ENCODE data around the gene ST6GALNAC2.

The ST6GALNAC2 gene

DNA sequence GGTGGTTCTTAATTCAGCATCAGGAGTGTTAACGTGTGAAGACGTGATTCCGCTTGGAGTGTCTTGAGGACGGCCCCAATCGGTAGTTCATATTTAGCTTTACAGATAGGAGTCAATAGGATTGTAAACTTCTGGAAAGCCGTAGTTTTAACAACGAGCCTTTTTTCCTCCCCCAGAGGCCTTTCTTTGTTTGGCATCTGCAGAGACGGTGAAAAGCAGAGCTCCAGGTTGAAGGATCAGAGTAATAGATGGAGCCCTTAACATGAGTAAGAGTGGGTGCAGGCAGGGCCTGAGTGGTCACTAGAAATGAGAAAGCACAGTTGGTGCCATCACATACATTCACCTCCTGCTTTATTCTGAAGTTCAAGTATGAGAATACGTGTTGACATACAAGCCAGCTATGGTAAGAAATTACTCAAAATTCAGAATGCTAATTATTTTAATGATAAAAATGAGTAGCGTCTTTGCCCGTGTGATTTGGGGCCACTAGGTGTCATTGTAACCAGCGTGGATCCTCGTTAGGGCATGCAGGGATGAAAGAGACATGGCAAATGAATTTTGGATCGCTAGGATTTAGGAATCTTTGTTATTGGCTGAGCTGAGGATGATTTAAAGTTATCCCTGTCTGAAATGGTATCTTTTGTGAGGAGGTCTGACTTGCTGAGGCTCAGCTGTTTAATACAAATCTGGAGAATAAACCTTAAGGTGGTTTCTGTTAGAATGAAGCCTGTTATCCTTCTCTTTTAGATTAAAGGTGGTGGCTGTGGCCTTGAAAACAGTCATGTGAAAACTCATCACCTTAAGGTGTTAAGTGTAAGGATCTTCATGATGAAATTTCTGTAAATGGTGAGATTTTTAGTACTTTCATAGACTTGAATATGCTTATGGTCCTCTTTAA, 27.2 kb downstream of the ST6GALNAC2 start:
- ChIA-PET POLR2A (ENCODE audit: low non-redundant PET) (interaction anchor here (1.1 kb wide), 1 partner anchor 113 kb away, joined by 3 read pairs; no protein-coding TSS in a partner anchor), CTCF (interaction anchor here (0.6 to 3.8 kb wide), 4 partner anchors 28 to 66 kb away, joined by 3 to 14 read pairs (median 10); partner anchors contain the start of gene ST6GALNAC2)
- peak overlapping the region; percentile 94 for H3K27ac ChIP-seq
- TF ChIP-seq, protein P1, sequence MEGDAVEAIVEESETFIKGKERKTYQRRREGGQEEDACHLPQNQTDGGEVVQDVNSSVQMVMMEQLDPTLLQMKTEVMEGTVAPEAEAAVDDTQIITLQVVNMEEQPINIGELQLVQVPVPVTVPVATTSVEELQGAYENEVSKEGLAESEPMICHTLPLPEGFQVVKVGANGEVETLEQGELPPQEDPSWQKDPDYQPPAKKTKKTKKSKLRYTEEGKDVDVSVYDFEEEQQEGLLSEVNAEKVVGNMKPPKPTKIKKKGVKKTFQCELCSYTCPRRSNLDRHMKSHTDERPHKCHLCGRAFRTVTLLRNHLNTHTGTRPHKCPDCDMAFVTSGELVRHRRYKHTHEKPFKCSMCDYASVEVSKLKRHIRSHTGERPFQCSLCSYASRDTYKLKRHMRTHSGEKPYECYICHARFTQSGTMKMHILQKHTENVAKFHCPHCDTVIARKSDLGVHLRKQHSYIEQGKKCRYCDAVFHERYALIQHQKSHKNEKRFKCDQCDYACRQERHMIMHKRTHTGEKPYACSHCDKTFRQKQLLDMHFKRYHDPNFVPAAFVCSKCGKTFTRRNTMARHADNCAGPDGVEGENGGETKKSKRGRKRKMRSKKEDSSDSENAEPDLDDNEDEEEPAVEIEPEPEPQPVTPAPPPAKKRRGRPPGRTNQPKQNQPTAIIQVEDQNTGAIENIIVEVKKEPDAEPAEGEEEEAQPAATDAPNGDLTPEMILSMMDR (conservative IDR thresholded peaks at IDR 0.05; ENCODE audit: low read depth), result peak; percentile 81
- DNase-seq (ENCODE audit: low spot score), result no peak

DNA sequence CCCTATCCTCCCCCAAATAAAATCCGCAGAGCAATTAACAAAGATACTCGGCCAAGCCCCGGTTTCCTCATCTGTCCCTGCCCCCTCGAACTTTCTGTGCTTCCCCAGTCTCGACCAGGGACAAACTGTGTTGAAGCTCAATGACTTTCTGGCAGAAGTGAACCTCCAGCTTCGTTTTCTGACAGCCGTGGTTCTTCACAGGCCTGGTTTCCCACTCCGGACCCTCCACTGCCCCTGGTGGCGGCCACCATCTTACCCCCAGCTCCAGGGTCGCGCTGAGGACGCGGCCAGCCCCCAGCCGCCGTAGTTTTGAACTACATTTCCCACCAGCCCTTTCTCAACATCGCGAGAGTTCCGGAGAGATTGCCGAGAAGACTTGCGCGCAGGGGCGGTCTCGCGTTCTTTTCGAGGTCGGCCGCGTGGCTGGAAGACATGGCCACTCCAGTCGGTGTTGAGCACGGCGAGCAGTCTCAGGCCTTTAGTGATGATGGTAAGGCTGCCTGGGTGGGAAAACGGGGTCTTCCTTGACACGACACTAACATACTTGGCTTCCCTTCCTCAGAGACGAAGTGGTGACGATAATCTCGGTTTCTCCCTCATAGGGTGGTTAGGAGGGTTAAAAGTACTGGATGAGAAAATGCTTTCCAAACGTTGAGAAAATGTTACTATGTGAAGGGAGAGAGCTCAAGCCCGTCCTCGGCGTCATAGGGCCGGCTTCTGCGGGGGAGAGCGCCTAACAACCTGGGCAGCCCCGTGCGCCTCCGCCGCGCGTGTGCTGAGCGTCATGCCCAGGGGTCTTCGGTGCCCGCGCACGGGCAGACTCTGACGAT, 28.1 kb downstream of the ST6GALNAC2 start:
- peak overlapping the region; percentile 94 for H3K27ac ChIP-seq
- DNase-seq (ENCODE audit: low spot score), result peak; percentile 83
- ChIA-PET POLR2A (ENCODE audit: low non-redundant PET) (interaction anchor here (1.1 kb wide), 2 partner anchors 9 to 114 kb away, joined by 3 read pairs; no protein-coding TSS in a partner anchor), CTCF (interaction anchor here (0.7 to 3.8 kb wide), 6 partner anchors 11 to 67 kb away, joined by 3 to 14 read pairs (median 6); partner anchors contain the start of genes CYGB and ST6GALNAC2)
- TF ChIP-seq, protein P1 (conservative IDR thresholded peaks at IDR 0.05; ENCODE audit: low read depth), result peak; percentile 55

DNA sequence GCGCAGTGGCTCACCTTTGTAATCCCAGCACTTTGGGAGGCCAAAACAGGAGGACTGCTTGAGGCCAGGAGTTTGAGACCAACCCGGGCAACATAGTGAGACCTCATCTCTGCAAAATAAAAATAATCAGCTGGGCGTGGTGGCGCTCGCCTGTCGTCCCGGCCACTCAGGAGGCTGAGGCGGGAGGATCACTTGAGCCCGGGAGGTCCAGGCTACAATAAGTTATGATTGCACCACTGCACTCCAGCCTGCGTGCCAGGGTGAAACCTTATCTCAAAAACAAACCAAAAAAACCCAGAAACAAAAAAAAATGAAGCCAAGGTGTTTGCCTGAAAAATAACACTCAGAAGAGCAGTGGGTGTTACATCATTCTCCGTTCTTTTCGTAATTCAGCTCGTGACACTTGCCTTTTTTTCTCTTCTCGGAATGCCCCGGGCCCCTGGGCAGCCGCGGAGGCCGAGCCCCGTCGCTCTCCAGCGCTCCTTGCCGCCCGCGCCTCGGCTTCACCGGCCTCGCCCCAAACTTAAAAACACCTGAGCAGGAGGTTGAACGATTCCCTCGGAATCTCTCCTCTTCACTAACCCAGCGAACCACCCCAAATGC, 28.8 kb downstream of the ST6GALNAC2 start:
- TF ChIP-seq, protein P1 (conservative IDR thresholded peaks at IDR 0.05; ENCODE audit: low read depth), result no peak
- ChIA-PET POLR2A (ENCODE audit: low non-redundant PET) (interaction anchor here (0.6 to 1.1 kb wide), 3 partner anchors 10 to 171 kb away, joined by 3 to 5 read pairs (median 3); no protein-coding TSS in a partner anchor), CTCF (interaction anchor here (0.7 to 3.8 kb wide), 5 partner anchors 10 to 67 kb away, joined by 3 to 14 read pairs (median 5); partner anchors contain the start of genes CYGB and ST6GALNAC2)
- peak overlapping the region; percentile 94 for H3K27ac ChIP-seq
- DNase-seq (ENCODE audit: low spot score), result no peak

DNA sequence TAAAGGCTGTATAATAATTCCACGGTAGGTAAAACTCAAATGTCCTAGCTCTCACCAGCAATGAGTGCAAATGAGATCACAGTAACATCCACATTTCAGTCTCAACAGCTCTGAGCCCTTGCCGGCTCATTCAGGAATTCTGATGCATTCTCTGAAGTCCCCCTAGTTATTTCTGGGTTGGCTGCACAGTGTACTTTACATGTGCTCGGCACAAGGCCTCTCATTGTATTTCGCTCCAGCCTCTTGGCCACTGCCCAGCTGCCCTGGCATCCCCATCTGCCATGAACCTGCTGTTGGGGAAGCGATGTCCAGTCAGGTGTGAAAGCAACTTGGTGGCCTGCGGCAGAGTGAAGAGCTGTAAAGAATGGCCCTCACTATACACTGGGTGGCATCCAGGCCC, 31.5 kb downstream of the ST6GALNAC2 start:
- TF ChIP-seq, protein P1 (conservative IDR thresholded peaks at IDR 0.05; ENCODE audit: low read depth), result no peak
- ChIA-PET POLR2A (ENCODE audit: low non-redundant PET) (no interaction called here), CTCF (no interaction called here)
- DNase-seq (ENCODE audit: low spot score), result no peak
- peak overlapping the region; percentile 91 for H3K27ac ChIP-seq

DNA sequence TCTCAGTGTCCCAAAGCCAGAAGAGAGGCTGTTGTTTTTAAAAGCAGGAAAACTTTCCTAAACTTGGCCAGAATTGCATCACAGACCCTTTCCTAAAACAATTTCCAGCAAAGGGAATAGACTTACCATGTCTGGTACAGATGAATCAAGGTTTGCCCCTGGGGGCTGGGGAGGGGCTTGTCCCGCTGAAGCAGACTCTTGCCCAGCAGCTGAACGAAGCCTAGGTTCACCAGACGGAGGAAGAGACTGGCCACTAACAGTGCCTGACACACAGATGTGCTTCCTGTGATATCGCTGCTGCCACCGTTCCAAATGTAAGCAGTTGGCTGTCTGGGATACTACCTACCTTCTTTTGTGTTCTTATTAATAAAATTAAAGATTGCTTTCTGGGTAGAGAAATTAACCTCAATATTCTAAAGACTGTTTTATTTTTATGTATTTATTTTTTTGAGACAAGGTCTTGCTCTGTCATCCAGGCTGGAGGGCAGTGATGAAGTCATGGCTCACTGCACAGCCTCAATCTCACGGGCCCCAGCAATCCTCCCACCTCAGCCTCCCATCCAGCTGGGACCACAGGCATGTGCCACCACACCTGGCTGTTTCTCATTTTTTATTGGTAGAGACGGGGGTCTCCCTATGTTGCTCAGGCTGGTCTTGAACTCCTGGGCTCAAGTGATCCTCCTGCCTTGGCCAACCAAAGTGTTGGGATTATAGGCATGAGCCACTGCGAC, 32.3 kb downstream of the ST6GALNAC2 start:
- ChIA-PET POLR2A (ENCODE audit: low non-redundant PET) (no interaction called here), CTCF (no interaction called here)
- TF ChIP-seq, protein P1 (conservative IDR thresholded peaks at IDR 0.05; ENCODE audit: low read depth), result no peak
- H3K27ac ChIP-seq, result peak overlapping the region; percentile 91
- DNase-seq (ENCODE audit: low spot score), result no peak

Data from RWPE1 (cell line).